GM10248 (cell line): ENCODE data around the gene KCNMA1.

Source experiments
- CTCF ChIA-PET: fragments of 300-600 bp; sonication (Branson Sonifier 250); formaldehyde crosslinking; extraction: SDS; loops from one replicate; lab custom pipeline; 2021; ENCODE audit warnings: antibody characterized with exemption; lab: Yijun Ruan, JAX
- POLR2A ChIA-PET: fragments of 350-650 bp; sonication (Branson Sonifier 250); formaldehyde crosslinking; extraction: SDS; loops from one replicate; lab custom pipeline; 2020; ENCODE audit warnings: antibody characterized with exemption; lab: Yijun Ruan, JAX
- DNase-seq: peaks from one replicate; pipeline ENCODE4 v3.0.0; 2012; ENCODE audit errors: extremely low spot score
- TF ChIP-seq, protein P1 (sequence below): IDR thresholded peaks from 2 replicates; pipeline ENCODE4 v1.5.1; 2012; ENCODE audit warnings: mild to moderate bottlenecking, low read depth; ENCODE audit errors: extremely low read depth, missing control alignments, control extremely low read depth

Gene KCNMA1

GRCh38 chr10:77180104-77180503 is 457.5 kb downstream of the KCNMA1 start:
- ChIA-PET CTCF (interaction anchor here (2.0 to 2.1 kb wide), 2 partner anchors 14 to 532 kb away, joined by 5 to 6 read pairs; no protein-coding TSS in a partner anchor), POLR2A (no interaction called here)
- no peak for DNase-seq
- TF ChIP-seq, protein P1, sequence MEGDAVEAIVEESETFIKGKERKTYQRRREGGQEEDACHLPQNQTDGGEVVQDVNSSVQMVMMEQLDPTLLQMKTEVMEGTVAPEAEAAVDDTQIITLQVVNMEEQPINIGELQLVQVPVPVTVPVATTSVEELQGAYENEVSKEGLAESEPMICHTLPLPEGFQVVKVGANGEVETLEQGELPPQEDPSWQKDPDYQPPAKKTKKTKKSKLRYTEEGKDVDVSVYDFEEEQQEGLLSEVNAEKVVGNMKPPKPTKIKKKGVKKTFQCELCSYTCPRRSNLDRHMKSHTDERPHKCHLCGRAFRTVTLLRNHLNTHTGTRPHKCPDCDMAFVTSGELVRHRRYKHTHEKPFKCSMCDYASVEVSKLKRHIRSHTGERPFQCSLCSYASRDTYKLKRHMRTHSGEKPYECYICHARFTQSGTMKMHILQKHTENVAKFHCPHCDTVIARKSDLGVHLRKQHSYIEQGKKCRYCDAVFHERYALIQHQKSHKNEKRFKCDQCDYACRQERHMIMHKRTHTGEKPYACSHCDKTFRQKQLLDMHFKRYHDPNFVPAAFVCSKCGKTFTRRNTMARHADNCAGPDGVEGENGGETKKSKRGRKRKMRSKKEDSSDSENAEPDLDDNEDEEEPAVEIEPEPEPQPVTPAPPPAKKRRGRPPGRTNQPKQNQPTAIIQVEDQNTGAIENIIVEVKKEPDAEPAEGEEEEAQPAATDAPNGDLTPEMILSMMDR: no peak

- CTCF ChIA-PET: interaction anchor here (1.1 to 2.1 kb wide), 4 partner anchors 11 to 533 kb away, joined by 3 to 6 read pairs (median 4); no protein-coding TSS in a partner anchor
Measured at GRCh38 chr10:77179015-77179695, 458.5 kb downstream of the KCNMA1 start.

DNA sequence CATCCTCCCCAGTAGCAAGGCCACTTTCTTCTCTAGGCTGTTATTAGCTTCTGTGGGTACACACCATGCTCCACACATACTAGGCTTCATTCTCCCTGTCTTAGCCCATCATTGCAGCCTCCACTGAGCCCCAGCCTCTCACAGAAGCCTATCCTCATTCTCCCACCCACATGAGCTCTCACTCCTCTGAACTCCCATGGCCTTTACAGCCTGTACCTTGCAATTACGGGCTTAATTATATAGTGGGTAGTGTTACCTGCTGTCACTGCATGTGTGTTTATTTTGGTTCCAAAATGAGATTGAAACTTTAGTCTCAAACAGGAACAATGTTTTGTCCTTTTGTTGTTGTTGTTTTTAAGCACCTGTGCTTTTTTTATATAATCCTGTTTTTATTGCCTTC is 460.0 kb downstream of the KCNMA1 start:
- POLR2A ChIA-PET: no interaction called here
- CTCF ChIA-PET: interaction anchor here (6.7 to 8.1 kb wide), 2 partner anchors 15 to 536 kb away, joined by 87 to 109 read pairs; no protein-coding TSS in a partner anchor
- DNase-seq: no peak
- TF ChIP-seq, protein P1: no peak

More at GRCh38 chr10:77179015-77179695, 458.5 kb downstream of the KCNMA1 start:
- POLR2A ChIA-PET: no interaction called here
- TF ChIP-seq, protein P1: no peak
- DNase-seq: no peak

DNA sequence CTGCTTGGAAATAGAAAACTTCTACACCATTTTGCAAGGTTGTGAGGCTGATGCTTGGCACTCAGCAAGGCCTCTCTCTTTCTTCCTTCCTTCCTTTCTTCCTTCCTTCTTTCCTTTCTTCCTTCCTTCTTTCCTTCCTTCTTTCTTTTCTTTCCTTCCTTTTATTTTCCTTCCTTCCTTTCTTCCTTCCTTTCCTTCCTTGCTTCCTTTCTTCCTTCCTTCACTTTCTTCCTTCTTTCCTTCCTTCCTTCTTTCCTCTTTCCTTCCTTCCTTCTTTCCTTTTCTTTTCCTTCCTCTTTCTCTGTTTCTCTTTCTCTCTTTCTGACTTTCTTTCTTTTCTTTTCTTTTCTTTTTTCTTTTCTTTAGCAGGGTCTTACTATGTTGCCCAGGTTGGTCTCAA is 460.4 kb downstream of the KCNMA1 start:
- no peak for DNase-seq
- TF ChIP-seq, protein P1: no peak
- ChIA-PET CTCF (interaction anchor here (6.7 to 8.1 kb wide), 2 partner anchors 15 to 537 kb away, joined by 87 to 109 read pairs; no protein-coding TSS in a partner anchor), POLR2A (no interaction called here)

DNA sequence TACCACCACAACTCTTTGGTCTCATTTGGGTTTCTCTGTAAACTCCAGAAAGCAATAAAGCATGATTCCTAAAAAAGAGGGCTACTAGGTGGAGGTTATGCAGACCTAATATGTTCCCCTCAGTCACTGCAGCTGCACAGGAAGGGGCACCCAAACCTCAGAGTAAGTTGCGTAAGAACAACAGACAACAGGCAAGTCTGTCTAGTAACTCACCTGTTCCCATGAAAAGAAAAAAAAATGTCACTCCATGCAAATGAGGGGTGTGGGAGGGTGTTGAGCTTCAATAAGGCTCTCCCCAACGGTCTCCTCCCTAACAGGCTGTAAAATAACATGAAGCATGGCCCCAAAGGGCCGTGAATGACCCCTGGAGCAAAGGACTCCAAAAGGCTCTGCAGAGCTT is 461.4 kb downstream of the KCNMA1 start:
- TF ChIP-seq, protein P1: no peak
- ChIA-PET POLR2A (no interaction called here), CTCF (interaction anchor here (1.0 to 8.1 kb wide), 5 partner anchors 14 to 538 kb away, joined by 3 to 109 read pairs (median 87); no protein-coding TSS in a partner anchor)
- DNase-seq: no peak

DNA sequence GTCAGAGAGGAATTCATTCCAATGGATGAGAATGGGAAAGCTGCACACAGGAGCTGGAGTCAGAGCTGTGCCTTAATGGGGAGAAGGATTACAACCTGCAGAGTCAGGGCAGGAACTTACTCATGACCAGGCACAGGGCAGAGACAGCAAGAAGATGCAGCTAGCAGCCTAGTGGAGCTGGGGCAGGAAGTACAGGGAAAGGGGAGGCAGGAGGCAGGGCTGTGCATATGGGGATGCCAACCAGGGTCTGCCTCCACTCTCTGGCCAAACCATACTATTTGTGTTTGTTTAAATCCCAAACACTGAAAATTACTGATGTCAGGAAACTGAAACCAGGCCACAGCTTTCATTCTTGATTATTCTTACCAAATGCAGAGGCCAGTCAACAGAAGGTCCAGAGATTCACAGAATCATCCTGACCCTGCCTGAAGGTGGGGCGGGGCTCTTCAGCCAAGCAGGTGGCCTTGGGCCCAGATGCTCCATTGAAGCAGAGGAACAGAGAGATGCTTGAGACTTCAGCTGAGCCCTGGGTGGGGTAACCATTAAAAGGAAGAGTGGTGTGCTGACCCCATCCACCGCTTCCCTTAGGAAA is 461.9 kb downstream of the KCNMA1 start:
- TF ChIP-seq, protein P1: no peak
- POLR2A ChIA-PET: no interaction called here
- CTCF ChIA-PET: interaction anchor here (0.7 to 8.1 kb wide), 7 partner anchors 9 to 538 kb away, joined by 3 to 109 read pairs (median 38); no protein-coding TSS in a partner anchor
- no peak for DNase-seq
